ENCODE results near the gene SLC35F3.

DNA sequence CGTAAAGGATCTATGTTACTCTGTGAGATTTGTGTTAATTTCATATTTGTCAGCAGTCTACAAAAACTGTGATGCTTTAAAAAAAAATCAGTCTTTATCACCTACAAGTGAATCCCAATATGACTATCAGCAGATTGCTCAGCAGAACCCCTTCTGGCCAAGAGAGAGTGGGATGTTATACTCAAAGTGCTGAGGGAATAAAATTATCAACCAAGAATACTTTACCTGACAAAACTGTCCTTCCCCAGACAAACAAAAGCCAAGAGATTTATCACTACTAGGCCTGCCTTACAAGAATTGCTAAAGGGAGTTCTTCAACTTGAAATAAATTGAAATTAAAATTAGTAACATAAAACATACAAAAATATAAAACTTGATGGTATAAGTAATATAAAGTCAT is 105.2 kb downstream of the SLC35F3 start:
- TF ChIP-seq, protein P1, sequence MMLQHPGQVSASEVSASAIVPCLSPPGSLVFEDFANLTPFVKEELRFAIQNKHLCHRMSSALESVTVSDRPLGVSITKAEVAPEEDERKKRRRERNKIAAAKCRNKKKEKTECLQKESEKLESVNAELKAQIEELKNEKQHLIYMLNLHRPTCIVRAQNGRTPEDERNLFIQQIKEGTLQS (CRISPR knock-in tag; conservative IDR thresholded peaks at IDR 0.05), result no peak
- no peak for TF ChIP-seq CBFB (CRISPR knock-in tag; IDR thresholded peaks at IDR 0.05; ENCODE audit: low read depth)
- TF ChIP-seq, protein P2, sequence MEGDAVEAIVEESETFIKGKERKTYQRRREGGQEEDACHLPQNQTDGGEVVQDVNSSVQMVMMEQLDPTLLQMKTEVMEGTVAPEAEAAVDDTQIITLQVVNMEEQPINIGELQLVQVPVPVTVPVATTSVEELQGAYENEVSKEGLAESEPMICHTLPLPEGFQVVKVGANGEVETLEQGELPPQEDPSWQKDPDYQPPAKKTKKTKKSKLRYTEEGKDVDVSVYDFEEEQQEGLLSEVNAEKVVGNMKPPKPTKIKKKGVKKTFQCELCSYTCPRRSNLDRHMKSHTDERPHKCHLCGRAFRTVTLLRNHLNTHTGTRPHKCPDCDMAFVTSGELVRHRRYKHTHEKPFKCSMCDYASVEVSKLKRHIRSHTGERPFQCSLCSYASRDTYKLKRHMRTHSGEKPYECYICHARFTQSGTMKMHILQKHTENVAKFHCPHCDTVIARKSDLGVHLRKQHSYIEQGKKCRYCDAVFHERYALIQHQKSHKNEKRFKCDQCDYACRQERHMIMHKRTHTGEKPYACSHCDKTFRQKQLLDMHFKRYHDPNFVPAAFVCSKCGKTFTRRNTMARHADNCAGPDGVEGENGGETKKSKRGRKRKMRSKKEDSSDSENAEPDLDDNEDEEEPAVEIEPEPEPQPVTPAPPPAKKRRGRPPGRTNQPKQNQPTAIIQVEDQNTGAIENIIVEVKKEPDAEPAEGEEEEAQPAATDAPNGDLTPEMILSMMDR (IDR thresholded peaks at IDR 0.05), result no peak
